ENCODE data around the gene ZFP64.
"Not testable (repeated sequence)": the region's sequence is repeated elsewhere in the genome, so short reads cannot be mapped to it uniquely, and the experiment has no call there.

The ZFP64 gene

DNA sequence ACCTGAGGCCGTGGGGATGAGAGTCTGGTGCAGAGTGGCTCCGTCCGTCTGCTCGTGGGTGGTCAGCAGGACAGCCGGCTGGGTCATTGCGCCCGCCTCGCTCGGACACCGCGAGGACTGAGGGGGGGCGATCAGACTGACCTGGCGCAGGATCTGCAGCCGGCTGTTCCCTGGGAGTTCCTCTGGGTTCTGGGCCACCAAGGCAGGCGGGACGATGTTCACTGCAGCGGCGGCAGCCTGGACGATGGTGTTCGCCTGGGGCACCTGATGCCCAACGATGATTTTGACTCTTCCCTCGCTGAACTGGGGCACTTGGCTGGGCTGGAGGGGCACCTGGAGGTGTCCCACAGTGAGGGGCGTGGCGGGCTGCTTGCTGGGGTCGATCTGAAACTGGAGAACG lies 39.2 kb downstream of the ZFP64 start:
- no peak overlapping the region for H3K27ac Mint-ChIP-seq
- H3K4me3 Mint-ChIP-seq = no peak overlapping the region
- H3K27me3 Mint-ChIP-seq = no peaks in the 10 kb centered on the region
- no peaks in the 10 kb centered on the region for H3K4me1 Mint-ChIP-seq
- DNase-seq (no peak), ATAC-seq (no peak)
- H3K9me3 Mint-ChIP-seq = no peaks in the 10 kb centered on the region

DNA sequence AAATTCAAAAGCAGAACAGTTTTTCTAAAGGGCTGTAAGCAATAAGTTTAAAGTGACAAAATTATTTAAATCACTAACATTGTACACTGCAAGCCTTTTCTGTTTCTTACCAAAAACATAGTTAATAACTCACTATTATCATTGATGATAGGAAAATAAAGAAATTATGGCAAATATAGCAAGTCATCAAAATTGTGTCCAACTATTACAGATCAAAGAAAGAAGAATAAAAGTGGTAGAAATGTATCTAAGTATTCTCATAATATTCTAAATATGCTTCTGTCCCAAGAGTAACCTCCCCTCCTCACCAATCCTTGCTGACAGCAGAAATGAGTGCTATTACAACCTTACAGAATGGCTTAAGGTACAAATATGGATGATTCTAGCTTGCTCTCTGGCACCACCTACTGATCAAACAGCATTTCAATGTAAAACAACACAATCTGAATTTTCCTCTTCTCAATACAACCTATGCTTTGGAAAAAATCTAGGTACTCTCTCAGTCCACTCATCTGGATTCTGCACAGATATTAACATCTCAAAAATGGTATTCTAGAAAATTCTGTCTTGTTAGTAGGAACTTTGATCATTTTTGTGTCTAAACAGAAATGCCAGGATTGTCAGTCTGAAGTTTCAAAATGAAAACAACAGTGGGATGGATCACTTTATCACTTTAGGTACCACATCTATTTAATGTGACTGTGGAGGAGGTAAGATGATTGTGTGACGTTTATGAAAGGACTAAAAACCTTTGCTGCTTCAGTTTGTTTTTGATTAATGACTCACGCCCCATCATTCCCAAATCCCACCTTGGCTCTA lies 40.9 kb downstream of the ZFP64 start:
- no peak for ATAC-seq
- Mint-ChIP-seq H3K27me3 (no peaks in the 10 kb centered on the region), H3K27ac (no peak overlapping the region), H3K4me1 (no peaks in the 10 kb centered on the region), H3K9me3 (no peaks in the 10 kb centered on the region), H3K4me3 (no peak overlapping the region)
- peak in 1 of 2 donors; percentile 8 for DNase-seq

DNA sequence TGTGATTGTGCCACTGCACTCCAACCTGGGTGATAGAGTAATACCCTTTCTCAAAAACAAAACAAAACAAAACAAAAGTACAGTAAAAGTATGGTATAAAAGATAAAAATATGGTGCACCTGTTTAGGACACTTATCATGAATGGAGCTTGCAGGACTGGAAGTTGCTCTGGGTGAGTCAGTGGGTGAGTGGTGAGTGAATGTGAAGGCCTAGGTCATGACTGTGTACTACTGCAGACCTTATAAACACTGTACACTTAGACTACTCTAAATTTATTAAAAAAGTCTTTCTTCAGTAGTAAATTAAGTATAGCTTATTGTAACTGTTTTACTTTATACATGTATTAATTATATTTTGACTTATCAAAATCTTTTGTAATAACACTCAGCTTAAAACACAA lies 46.0 kb downstream of the ZFP64 start:
- H3K27me3 Mint-ChIP-seq = no peaks in the 10 kb centered on the region
- no peaks in the 10 kb centered on the region for H3K4me1 Mint-ChIP-seq
- H3K27ac Mint-ChIP-seq = no peak overlapping the region
- H3K4me3 Mint-ChIP-seq = no peak overlapping the region
- no peaks in the 10 kb centered on the region for H3K9me3 Mint-ChIP-seq
- DNase-seq (no peak), ATAC-seq (no peak)

DNA sequence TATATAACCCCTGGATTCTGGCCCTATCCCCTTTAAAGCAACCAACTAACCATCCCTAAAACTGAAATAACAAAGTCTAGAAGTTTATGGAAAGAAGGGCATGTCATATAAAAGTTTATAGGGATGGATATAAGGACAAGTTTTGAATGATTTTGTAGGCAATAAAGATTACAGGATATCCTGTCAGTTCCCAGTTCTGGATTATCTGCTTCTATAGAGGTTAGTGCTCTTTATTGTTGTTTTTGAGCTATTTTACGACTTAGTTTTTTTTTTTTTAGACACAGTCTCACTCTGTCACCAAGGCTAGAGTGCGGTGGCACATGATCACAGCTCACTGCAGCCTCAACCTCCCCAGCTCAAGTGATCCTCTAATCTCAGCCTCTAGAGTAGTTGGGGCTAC lies 48.3 kb downstream of the ZFP64 start:
- no peak for ATAC-seq
- Mint-ChIP-seq H3K27me3 (no peaks in the 10 kb centered on the region), H3K4me3 (no peak overlapping the region), H3K27ac (no peak overlapping the region), H3K4me1 (no peaks in the 10 kb centered on the region), H3K9me3 (no peaks in the 10 kb centered on the region)
- DNase-seq = no peak

DNA sequence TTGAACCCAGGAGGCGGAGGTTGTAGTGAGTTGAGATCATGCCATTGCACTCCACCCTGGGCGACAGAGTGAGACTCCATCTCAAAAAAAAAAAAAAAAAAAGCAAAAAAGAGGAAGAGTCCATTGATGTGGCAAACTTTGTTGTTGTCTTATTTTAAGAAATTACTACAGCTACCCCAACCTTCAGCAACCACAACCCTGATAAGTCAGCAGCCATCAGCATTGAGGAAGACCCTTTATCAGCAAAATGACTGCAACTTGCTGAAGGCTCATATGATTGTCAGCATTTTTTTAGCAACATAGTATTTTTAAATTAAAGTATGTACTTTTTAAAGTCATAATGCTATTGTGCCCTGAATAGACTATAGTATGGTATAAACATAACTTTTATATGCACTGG lies 48.8 kb downstream of the ZFP64 start:
- Mint-ChIP-seq H3K9me3 (no peaks in the 10 kb centered on the region), H3K4me3 (no peak overlapping the region), H3K4me1 (no peaks in the 10 kb centered on the region), H3K27ac (no peak overlapping the region), H3K27me3 (no peaks in the 10 kb centered on the region)
- ATAC-seq (no peak), DNase-seq (no peak)

DNA sequence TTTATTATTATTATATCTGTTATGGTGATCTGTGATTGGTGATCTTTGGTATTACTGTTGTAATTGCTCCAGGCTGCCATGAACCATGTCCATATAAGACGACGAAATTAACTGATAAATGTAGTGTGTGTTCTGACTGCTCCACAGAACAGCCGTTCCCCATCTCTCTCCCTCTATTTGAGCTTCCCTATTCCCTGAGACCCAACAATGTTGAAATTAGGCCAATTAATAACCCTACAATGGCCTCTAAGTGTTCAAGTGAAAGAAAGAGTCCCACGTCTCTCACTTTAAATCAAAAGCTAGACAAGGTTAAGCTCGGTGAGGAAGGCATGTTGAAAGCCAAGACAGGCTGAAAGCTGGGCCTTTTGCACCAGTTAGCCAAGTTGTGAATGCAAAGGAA lies 51.6 kb downstream of the ZFP64 start:
- H3K4me3 Mint-ChIP-seq = no peak overlapping the region
- H3K9me3 Mint-ChIP-seq = no peaks in the 10 kb centered on the region
- H3K27me3 Mint-ChIP-seq = no peaks in the 10 kb centered on the region

DNA sequence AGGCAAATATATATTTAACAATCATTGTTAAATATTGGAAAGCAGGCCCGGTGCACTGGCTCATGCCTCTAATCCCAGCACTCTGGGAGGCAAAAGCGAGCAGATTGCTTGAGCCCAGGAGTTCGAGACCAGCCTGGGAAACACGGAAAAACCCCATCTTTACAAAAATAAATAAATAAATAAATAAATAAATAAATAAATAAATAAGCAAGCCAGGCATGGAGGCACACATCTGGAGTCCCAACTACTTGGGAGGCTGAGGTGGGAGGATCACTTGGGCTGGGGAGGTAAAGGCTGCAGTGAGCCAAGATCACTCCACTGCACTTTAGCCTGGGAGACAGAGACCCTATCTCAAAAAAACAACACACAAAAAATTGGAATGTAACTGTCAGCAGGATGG lies 53.7 kb downstream of the ZFP64 start:
- Mint-ChIP-seq H3K9me3 (no peaks in the 10 kb centered on the region), H3K4me3 (no peak overlapping the region), H3K27ac (no peak overlapping the region), H3K4me1 (no peaks in the 10 kb centered on the region), H3K27me3 (no peaks in the 10 kb centered on the region)
- ATAC-seq (no peak), DNase-seq (no peak)

More for the DNA sequence above, 51.6 kb downstream of the ZFP64 start:
- no peak for DNase-seq
- H3K27ac Mint-ChIP-seq = no peak overlapping the region
- ATAC-seq = no peak
- no peaks in the 10 kb centered on the region for H3K4me1 Mint-ChIP-seq

DNA sequence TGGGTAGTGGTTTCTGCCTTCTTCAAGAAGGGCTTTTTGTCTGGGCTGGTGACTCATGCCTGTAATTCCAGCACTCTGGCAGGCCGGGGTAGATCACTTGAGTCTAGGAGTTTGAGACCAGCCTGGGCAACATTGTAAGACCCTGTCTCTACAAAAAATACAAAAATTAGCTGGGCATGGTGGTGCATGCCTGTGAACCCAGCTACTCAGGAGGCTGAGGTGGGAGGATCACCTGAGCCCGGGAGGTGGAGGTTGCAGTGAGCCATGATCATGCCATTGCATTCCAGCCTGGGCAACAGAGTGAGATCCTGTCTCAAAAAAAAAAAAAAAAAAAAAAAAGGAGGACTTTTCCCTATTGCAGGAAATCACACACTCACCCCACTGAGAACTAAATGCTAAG lies 57.9 kb downstream of the ZFP64 start:
- not testable (repeated sequence) for ATAC-seq, H3K9me3 Mint-ChIP-seq, DNase-seq, H3K27ac Mint-ChIP-seq, H3K4me1 Mint-ChIP-seq, H3K27me3 Mint-ChIP-seq, H3K4me3 Mint-ChIP-seq

DNA sequence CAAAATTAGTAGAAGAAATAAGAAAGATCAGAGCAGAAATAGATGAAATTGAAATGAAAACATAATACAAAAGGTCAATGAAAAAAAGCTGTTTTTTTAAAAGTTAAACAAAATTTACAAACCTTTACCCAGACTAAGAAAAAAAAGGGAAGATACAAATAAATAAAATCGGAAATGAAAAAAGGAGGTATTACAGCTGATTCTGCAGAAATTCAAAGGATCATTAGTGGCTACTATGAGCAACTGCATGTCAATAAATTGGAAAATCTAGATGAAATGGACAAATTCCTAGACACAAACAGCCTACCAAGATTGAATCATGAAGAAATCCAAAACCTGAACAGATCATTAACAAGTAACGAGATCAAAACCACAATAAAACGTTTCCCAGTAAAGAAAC lies 59.2 kb downstream of the ZFP64 start:
- no peaks in the 10 kb centered on the region for H3K9me3 Mint-ChIP-seq
- no peak for ATAC-seq
- peaks cover 3% of the 10 kb centered on the region for H3K4me1 Mint-ChIP-seq
- no peak for DNase-seq
- no peak overlapping the region for H3K27ac Mint-ChIP-seq
- no peaks in the 10 kb centered on the region for H3K27me3 Mint-ChIP-seq
- no peak overlapping the region for H3K4me3 Mint-ChIP-seq

DNA sequence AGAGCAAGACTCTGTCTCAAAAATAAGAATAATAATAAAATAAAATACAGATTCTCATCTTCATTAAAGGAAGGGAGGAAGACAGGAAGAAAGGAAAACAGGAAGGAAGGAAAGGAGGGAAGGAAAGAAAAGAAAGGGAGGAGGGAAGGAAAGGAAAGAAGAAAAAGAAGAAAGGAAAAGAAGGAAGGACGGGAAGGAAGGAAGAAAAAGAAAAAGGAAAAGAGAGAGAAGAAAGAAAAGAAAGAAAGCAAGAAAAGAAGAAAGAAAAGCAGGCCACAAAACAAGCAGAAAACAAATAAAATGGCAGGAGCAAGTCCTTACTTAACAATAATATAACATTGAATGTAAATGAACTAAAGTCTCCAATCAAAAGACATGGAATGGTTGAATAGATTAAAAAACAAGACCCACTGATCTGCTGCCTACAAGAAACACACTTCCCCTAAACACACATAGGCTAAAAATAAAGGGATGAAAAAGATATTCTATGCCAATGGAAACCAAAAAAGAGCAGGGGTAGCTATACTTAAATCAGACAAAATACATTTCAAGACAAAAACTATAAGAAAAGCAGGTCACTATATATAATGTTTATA lies 60.4 kb downstream of the ZFP64 start:
- Mint-ChIP-seq H3K27me3 (no peaks in the 10 kb centered on the region), H3K4me3 (no peak overlapping the region), H3K9me3 (no peaks in the 10 kb centered on the region), H3K4me1 (peaks cover 8% of the 10 kb centered on the region), H3K27ac (no peak overlapping the region)
- ATAC-seq = no peak
- DNase-seq = no peak

DNA sequence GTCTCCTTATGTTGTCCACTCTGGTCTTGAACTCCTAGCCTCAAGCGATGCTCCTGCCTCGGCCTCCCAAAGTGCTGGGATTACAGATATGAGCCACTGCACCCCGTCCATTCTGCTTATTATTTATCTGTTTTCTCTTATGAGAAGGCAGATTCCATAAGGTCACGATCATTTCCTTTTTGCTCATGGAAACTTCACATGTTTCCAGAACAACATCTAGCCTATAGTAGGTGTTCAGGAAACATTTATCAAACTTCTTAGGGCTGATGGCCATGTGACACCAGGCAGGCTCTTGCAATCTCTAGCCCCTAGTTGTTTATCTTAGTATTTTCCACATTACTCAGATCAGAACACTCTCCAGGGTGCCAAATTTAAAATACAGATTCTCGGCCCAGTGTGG lies 61.2 kb downstream of the ZFP64 start:
- Mint-ChIP-seq H3K27me3 (no peaks in the 10 kb centered on the region), H3K4me3 (no peak overlapping the region), H3K27ac (peak overlapping the region in 1 of 2 donors; percentile 71), H3K9me3 (no peaks in the 10 kb centered on the region), H3K4me1 (peaks cover 8% of the 10 kb centered on the region)
- ATAC-seq = no peak
- DNase-seq = no peak

DNA sequence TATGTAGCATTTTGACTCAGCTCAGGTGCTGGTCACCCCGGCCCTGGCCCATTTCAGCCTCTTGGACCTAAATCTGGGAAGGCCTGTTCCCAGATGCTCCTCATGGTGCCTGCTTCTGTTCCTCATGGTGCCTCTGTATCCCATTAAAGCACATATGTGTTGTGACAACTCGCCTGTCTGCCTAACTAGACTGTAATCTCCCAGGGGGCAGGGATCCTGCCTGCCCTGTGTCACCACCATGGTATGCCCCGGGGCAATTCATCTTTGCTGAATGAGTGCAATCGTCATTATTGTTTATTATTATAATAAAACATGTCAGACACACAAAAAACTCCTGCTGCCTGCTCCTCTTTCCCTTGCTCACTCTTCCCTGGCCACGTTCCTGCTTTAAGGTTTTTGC lies 62.0 kb downstream of the ZFP64 start:
- no peaks in the 10 kb centered on the region for H3K9me3 Mint-ChIP-seq
- no peak overlapping the region for H3K27ac Mint-ChIP-seq
- no peaks in the 10 kb centered on the region for H3K27me3 Mint-ChIP-seq
- H3K4me3 Mint-ChIP-seq = no peak overlapping the region
- no peak for DNase-seq
- peaks cover 8% of the 10 kb centered on the region for H3K4me1 Mint-ChIP-seq
- ATAC-seq = no peak

DNA sequence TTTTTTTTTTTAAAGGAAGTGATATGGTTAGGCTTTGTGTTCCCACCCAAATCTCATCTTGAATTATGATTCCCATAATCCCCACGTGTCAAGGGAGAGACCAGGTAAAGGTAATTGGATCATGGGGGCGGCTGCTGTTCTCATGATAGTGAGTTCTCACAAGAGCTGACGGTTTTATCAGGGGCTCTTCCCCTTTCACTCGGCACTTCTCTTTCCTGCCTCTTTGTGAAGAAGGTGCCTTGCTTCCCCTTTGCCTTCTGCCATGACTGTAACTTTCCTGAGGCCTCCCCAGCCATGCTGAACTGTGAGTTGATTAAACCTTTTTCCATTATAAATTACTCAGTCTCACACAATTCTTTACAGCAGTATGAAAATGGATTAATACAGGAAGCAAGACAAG lies 64.3 kb downstream of the ZFP64 start:
- no peak for DNase-seq
- H3K27me3 Mint-ChIP-seq = no peaks in the 10 kb centered on the region

DNA sequence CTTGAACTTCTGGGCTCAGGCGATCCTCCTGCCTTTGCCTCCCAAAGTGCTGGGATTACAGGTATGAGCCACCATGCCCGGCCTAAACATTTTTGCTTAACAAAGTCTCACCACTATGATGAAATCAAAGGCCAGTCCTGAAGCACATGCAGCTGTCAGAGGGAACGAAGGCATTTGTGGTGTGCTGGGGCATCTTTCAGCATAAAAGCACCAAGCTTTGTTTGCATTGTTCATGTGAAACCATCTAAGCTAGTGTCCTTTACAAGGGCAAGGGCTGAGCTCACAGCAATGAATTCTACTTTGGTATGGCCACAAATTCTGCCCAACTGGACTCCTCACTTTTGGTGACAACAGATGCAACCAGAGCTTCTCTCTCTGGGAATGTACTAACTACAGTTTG lies 66.8 kb downstream of the ZFP64 start:
- Mint-ChIP-seq H3K27me3 (no peaks in the 10 kb centered on the region), H3K9me3 (no peaks in the 10 kb centered on the region), H3K4me1 (peaks cover 8% of the 10 kb centered on the region), H3K4me3 (no peak overlapping the region), H3K27ac (no peak overlapping the region)
- ATAC-seq (no peak), DNase-seq (no peak)

More for the DNA sequence above, 64.3 kb downstream of the ZFP64 start:
- Mint-ChIP-seq H3K4me1 (peaks cover 8% of the 10 kb centered on the region), H3K27ac (peak overlapping the region; percentile 42 to 80), H3K9me3 (no peaks in the 10 kb centered on the region), H3K4me3 (no peak overlapping the region)
- no peak for ATAC-seq

DNA sequence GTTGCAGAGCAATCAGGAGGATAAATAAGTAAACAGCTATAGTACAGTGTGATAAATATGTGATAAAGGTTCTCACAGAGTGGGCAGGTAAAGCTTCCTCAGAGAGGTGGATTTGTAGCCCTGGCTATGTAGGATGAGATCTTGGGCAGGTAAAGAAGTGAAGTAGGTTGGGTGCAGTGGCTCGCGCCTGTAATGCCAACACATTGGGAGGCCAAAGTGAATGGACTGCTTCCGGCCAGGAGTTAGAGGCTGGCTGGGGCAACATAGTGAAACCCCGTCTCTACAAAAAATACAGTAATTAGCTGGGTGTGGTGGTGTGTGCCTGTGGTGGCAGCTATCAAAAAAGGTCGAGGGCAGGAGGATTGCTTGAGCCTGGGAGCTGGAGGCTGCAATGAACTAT lies 72.9 kb downstream of the ZFP64 start:
- Mint-ChIP-seq H3K27ac (no peak overlapping the region), H3K4me1 (no peaks in the 10 kb centered on the region), H3K9me3 (peaks cover 0 to 3% of the 10 kb centered on the region in 2 donors), H3K27me3 (no peaks in the 10 kb centered on the region), H3K4me3 (no peak overlapping the region)
- DNase-seq = no peak
- ATAC-seq = no peak

DNA sequence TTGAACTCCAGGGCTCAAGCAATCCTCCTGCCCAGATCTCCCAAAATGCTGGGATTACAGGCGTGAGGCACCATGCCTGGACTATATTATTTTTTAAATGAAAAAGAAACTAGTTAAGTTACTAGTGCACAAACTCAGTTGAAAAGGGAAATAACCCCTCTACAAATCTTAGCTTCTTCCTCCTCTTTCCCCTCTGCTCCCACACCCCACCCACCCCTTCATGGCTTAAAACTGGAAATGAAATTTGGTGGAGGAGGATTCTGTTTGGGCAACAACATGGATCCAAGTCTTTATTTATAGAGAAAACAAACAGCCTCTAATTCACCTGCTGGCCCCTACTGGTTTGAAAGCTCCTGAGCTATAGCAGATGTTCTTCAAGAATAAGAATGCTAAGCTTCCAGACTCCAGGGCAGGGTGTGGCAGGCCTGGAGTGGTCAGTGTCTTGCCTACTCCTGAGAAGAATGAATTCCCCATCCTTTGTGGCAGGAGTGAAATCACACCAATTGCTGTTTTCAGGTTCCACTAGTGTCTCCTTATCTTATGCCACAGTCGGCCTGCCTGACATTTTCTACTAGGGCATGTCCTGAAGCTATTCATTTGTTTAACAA lies 73.5 kb downstream of the ZFP64 start:
- Mint-ChIP-seq H3K27ac (peak overlapping the region in 1 of 2 donors; percentile 57), H3K9me3 (peaks cover 0 to 3% of the 10 kb centered on the region in 2 donors), H3K4me3 (no peak overlapping the region), H3K4me1 (no peaks in the 10 kb centered on the region), H3K27me3 (no peaks in the 10 kb centered on the region)
- ATAC-seq (no peak), DNase-seq (no peak)
